ENCODE results near the gene PHEX.

DNA sequence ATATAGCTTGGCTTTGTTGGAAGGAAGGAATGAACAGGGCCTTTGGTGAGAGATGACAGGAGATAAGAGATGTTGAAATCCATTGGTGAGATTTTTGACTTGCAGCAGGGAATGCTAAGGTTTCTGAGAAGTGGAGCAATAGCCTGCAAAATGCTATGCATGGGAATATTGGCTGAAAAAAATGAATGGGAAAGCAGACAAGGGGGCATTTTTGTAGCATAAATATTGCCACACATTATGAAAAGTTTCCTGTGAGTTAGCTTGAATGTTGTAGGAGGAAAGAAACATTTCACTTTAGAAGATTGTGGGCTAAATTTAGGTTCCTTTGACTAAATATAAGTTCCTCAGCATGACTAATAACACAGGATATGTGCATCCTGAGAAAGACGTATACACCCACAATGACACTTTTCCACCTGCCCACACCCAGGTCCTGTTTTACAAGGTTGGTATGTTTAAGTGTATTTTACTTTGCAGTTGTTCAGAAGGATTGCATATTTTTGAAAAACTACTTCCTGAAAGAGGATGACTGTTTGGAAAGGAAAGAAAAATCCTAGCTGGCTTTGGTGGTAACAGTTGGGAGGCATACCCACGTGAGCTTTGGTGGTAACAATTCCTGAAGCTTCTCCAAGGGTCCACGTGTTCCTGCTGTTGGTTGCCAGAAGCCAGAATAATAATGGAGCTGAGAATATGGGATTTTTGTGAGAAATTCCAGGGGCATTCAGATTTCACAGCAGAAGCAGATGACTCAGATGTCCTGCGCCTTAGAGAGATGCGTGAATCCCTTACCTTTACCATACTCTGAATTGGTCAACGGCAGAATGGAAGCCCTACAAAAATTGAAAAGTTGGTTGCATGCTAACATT lies 28.5 kb downstream of the PHEX start:
- no peak for TF ChIP-seq POLR2A (IDR thresholded peaks at IDR 0.05)
- TF ChIP-seq, protein P1, sequence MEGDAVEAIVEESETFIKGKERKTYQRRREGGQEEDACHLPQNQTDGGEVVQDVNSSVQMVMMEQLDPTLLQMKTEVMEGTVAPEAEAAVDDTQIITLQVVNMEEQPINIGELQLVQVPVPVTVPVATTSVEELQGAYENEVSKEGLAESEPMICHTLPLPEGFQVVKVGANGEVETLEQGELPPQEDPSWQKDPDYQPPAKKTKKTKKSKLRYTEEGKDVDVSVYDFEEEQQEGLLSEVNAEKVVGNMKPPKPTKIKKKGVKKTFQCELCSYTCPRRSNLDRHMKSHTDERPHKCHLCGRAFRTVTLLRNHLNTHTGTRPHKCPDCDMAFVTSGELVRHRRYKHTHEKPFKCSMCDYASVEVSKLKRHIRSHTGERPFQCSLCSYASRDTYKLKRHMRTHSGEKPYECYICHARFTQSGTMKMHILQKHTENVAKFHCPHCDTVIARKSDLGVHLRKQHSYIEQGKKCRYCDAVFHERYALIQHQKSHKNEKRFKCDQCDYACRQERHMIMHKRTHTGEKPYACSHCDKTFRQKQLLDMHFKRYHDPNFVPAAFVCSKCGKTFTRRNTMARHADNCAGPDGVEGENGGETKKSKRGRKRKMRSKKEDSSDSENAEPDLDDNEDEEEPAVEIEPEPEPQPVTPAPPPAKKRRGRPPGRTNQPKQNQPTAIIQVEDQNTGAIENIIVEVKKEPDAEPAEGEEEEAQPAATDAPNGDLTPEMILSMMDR (IDR thresholded peaks at IDR 0.05), result no peak

Data from sigmoid colon (tissue), 3 donors.